ENCODE measurements around the gene PON1. TPM values are rescaled to one million over a fixed set of nuclear protein-coding genes. Genes with fewer than 3 reads are reported as not detected.

PON1 gene
- total and polyA plus RNA-seq, 2 donors (not counting 1 experiment from before 2014, with no cell fraction given), result not detected

- Mint-ChIP-seq H3K27ac (no peak overlapping the region), H3K27me3 (peaks cover 5% of the 10 kb centered on the region), H3K9me3 (ENCODE audit: insufficient read depth) (no peaks in the 10 kb centered on the region), H3K4me1 (peaks cover 8% of the 10 kb centered on the region), H3K4me3 (peak overlapping the region; percentile 42)
- Histone ChIP-seq H3K36me3 (replicated peaks in 1 of 2; ENCODE audit: control extremely low read depth in 1 of 2, control insufficient read depth in 1 of 2, extremely low read depth in 1 of 2, insufficient read depth in 2 of 2, low read length in 1 of 2) (no peaks in the 10 kb centered on the region), H3K79me2 (ENCODE audit: control insufficient read depth, insufficient read depth, low read length) (no peaks in the 10 kb centered on the region), H3K27me3 (replicated peaks in 1 of 4; ENCODE audit: control extremely low read depth in 1 of 4, control insufficient read depth in 3 of 4, insufficient read depth in 4 of 4, low read length in 3 of 4) (no peaks in the 10 kb centered on the region), H3K4me1 (ENCODE audit: control insufficient read depth in 2 of 2, insufficient read depth in 2 of 2, low read length in 2 of 2) (peaks cover 0 to 8% of the 10 kb centered on the region in 2 donors), H4K20me1 (ENCODE audit: control insufficient read depth, insufficient read depth, low read length, poor library complexity, severe bottlenecking) (no peaks in the 10 kb centered on the region), H3K9me3 (ENCODE audit: control extremely low read depth in 1 of 3, control insufficient read depth in 2 of 3, insufficient read depth in 1 of 3, low read length in 2 of 3) (no peaks in the 10 kb centered on the region), H3K9ac (ENCODE audit: low read length) (peak overlapping the region; percentile 57), H2AFZ (ENCODE audit: insufficient read depth, low read depth, low read length, poor library complexity, severe bottlenecking) (peak overlapping the region; percentile 68), H3K4me2 (replicated peaks; ENCODE audit: low read depth, low read length, poor library complexity, severe bottlenecking) (peak overlapping the region; percentile 60), H3K4me3 (ENCODE audit: control extremely low read depth in 1 of 5, extremely low read depth in 1 of 5, insufficient read depth in 1 of 5, low read depth in 2 of 5, low read length in 4 of 5) (peak overlapping the region in 3 of 5 experiments; percentile 33 to 65 (median 37)), H3K27ac (ENCODE audit: low read length in 2 of 2) (no peak overlapping the region)
- ATAC-seq (ENCODE audit: low read depth) (no peak), DNase-seq (no peak)
- CTCF ChIA-PET, result no interaction called here
- intact Hi-C loops (cut with micrococcal nuclease), result no loop called here
- TF ChIP-seq CTCF (IDR thresholded peaks at IDR 0.05) (no peak), EZH2 (IDR thresholded peaks at IDR 0.05; ENCODE audit: borderline replicate concordance, insufficient read depth, low read depth, low read length, poor library complexity, severe bottlenecking) (no peak)
- no CpG with 5 or more reads among the region's 1 CpG for WGBS (ENCODE audit: insufficient coverage)
- POLR2A ChIA-PET, result no interaction called here
These were observed 6.6 kb upstream of the PON1 start for GRCh38 chr7:95330961-95331337.

GRCh38 chr7:95330204-95330960, 6.0 kb upstream of the PON1 start:
- Histone ChIP-seq H3K27me3 (replicated peaks in 1 of 4; ENCODE audit: control extremely low read depth in 1 of 4, control insufficient read depth in 3 of 4, insufficient read depth in 4 of 4, low read length in 3 of 4) (no peaks in the 10 kb centered on the region), H3K4me1 (ENCODE audit: control insufficient read depth in 2 of 2, insufficient read depth in 2 of 2, low read length in 2 of 2) (peaks cover 0 to 8% of the 10 kb centered on the region in 2 donors), H3K36me3 (replicated peaks in 1 of 2; ENCODE audit: control extremely low read depth in 1 of 2, control insufficient read depth in 1 of 2, extremely low read depth in 1 of 2, insufficient read depth in 2 of 2, low read length in 1 of 2) (no peaks in the 10 kb centered on the region), H3K9ac (ENCODE audit: low read length) (peak overlapping the region; percentile 57), H3K4me2 (replicated peaks; ENCODE audit: low read depth, low read length, poor library complexity, severe bottlenecking) (peak overlapping the region; percentile 60), H2AFZ (ENCODE audit: insufficient read depth, low read depth, low read length, poor library complexity, severe bottlenecking) (peak overlapping the region; percentile 68), H3K27ac (ENCODE audit: low read length in 2 of 2) (no peak overlapping the region), H4K20me1 (ENCODE audit: control insufficient read depth, insufficient read depth, low read length, poor library complexity, severe bottlenecking) (no peaks in the 10 kb centered on the region), H3K9me3 (ENCODE audit: control extremely low read depth in 1 of 3, control insufficient read depth in 2 of 3, insufficient read depth in 1 of 3, low read length in 2 of 3) (no peaks in the 10 kb centered on the region), H3K79me2 (ENCODE audit: control insufficient read depth, insufficient read depth, low read length) (no peaks in the 10 kb centered on the region), H3K4me3 (ENCODE audit: control extremely low read depth in 1 of 5, extremely low read depth in 1 of 5, insufficient read depth in 1 of 5, low read depth in 2 of 5, low read length in 4 of 5) (peak overlapping the region in 3 of 5 experiments; percentile 33 to 65 (median 37))
- ChIA-PET POLR2A (no interaction called here), CTCF (no interaction called here)
- no CpG with 5 or more reads among the region's 4 CpGs for WGBS (ENCODE audit: insufficient coverage)
- Mint-ChIP-seq H3K9me3 (ENCODE audit: insufficient read depth) (no peaks in the 10 kb centered on the region), H3K27ac (no peak overlapping the region), H3K4me1 (peaks cover 8% of the 10 kb centered on the region), H3K4me3 (peak overlapping the region; percentile 42), H3K27me3 (peaks cover 11% of the 10 kb centered on the region)
- ATAC-seq (ENCODE audit: low read depth) (peak; percentile 47), DNase-seq (peak; percentile 29)
- TF ChIP-seq CTCF (IDR thresholded peaks at IDR 0.05), result no peak
- TF ChIP-seq EZH2 (IDR thresholded peaks at IDR 0.05; ENCODE audit: borderline replicate concordance, insufficient read depth, low read depth, low read length, poor library complexity, severe bottlenecking), result no peak
- intact Hi-C loops (cut with micrococcal nuclease), result no loop called here
